ENCODE data around the gene GPR35.

GPR35 gene

GRCh38 chr2:240603081-240603835 lies 22.0 kb upstream of the GPR35 start:
- DNase-seq = peak; percentile 11

- peak; percentile 14 for DNase-seq
Observed at GRCh38 chr2:240603846-240604245, 21.4 kb upstream of the GPR35 start.

- DNase-seq = peak; percentile 13
Observed at GRCh38 chr2:240604291-240604938, 20.9 kb upstream of the GPR35 start.

DNA sequence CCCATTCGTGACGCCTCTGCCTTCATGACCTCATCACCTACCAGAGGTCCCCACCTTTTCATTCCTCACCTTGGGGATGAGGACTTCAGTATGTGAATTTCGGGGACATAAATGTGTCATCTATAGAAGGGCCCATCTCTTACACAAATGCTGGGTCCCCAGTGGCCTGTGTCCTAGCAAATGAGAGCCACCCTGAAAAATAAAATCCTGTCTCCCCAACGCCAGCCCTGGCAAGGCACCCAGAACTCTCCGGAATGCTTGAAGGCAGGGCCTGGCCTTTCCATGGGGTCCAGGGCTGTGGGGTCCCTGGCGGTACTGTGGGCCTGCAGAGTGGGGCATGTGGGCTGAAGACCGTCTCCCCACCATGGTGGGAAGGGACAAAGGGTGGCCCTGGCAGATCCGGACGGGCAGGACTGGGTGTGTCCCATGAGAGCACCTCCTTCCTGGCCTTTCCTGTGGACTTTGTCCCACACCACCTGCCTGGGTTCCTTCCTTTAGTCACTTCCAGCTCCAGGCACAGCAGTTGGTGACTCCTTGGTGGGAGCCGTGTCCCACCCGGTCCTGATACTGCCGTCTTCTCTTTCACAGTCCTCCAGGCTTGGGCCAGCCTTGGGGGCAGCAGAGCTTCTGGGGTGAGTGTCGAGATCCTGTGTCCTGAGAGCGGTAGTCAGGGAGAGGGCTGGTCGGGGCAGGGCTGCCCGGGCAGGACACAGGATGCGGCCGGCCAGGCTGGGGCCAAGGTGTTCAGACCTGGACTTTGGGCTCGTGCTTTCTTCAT lies 20.2 kb upstream of the GPR35 start:
- peak; percentile 9 for DNase-seq

DNA sequence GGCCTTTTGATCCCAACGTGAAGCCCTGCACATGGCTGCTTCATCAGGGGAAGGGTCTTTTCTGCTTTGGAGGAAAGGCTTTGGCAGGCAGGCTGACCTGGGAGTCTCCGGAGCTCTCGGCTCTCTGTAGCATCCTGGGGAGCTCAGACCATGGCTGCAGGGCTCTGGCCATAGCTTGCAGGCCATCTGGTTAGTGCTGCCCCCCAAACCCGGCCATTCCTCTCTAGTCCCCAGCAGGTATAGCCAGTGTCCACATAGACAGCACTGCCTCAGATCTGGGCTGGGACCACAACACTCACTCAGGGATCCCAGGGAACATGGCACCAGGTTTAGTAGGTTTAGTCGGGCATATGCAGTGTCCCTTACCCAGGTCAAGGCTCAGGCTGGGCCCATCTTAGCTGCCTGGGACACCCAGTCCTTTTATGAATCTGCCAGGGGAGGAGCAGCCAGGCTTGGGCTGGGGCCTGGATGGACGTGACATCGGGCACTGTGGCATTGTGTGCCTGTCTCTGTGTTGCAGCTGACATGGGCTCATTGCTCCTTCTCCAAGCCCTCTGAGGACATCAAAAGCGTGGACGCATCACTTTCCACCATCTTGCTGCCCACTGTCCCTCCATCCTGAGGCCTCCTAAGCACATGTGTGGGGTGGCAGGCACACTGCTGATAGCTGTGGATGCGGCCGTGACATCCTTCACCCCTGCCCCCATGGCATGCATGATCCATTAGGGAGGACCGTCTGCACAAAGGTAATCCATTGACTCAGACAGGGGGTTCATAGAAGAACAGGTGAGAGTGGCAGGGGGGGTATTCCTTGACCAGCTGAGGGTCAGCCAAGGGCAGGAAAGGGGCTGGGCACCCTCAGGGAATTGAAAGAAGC lies 19.2 kb upstream of the GPR35 start:
- peak; percentile 9 for DNase-seq

- DNase-seq = no peak
Observed at GRCh38 chr2:240611601-240612210, 13.6 kb upstream of the GPR35 start.

DNA sequence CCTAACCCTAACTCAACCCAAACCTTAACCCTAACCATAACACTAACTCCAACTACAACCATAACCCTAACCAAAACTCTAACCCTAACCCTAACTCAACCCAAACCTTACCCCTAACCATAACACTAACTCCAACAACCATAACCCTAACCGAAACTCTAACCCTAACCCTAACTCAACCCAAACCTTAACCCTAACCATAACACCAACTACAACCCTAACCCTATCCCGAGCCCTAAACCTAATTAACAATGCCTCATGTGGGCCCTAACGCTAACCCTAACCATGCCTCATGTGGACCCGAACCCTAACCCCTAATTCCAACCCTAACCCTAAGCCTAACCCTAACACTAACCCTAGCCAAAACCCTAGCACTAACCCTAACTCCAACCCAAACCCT lies 11.5 kb upstream of the GPR35 start:
- DNase-seq = no peak

DNA sequence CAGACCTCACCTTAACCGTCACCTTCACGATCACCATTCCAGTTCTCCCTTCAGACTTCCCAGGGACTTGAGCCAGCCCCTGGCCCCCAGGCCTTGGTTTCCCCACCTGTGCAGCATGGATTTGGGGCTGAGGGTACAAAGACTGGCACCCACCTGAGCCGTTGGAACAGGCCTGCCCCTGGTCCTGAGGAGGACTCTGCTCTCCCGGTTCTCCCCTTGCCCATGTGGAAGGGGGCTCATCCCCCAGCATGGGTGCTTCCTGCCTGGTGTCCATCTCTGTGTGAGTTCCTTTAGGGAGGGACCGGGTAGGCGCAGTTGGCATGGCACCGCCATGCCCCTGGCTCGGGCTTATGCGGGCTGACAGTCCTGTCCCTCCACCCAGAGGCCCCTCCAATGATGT lies 10.9 kb upstream of the GPR35 start:
- DNase-seq = peak; percentile 15

DNA sequence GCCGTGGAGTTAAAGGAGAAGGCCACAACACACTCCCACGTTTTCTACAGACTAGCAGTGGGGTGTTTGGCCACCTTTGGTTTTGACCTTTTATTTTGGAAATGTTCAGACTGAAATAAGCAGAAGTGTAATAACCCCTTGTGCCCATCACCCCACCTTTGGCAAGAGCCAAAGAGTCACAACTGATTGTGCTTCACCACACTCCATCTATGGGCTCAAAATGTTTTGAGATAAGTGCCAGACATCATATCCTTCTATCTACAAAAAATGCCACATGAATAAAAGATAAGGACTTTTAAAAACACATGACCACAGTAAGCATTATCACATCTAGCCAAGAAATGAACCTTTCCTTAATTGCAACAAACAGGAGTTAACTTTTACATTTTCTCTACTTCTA lies 9.9 kb upstream of the GPR35 start:
- no peak for DNase-seq

DNA sequence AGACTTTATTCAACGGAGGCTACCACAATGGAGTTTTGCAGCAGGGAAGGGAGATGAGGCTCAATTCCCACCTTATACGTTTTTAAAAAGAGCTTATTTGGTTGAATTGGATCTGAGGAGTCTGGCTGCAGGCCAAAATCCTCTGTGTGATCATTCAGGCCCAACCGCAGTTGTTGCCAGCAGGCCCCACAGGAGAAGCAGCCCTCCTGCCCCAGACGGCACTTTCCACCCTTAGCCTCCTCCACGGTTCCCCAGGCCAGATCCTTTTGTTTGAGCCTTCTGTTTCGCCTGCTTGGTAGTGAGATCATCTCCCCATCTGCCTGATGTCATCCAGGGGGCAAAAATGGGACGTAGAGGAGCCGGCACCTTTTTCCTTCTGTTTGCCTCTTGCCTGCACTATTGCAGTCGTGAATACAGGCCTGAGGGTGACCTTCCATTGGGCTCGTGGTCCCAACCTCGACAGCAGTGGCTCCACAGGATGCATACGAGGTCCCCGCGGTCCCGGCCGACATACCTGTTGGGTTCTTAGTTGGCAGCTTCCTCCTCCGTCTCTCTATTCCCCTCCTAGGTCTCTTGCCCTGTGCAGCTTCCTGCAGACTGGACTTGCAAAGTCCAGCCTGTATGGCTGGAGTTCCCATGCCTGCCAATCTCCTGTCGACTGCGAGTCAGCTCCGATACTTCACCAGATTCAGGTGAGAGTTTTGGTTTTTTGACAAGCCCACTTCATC lies 9.3 kb upstream of the GPR35 start:
- DNase-seq = peak; percentile 13

DNA sequence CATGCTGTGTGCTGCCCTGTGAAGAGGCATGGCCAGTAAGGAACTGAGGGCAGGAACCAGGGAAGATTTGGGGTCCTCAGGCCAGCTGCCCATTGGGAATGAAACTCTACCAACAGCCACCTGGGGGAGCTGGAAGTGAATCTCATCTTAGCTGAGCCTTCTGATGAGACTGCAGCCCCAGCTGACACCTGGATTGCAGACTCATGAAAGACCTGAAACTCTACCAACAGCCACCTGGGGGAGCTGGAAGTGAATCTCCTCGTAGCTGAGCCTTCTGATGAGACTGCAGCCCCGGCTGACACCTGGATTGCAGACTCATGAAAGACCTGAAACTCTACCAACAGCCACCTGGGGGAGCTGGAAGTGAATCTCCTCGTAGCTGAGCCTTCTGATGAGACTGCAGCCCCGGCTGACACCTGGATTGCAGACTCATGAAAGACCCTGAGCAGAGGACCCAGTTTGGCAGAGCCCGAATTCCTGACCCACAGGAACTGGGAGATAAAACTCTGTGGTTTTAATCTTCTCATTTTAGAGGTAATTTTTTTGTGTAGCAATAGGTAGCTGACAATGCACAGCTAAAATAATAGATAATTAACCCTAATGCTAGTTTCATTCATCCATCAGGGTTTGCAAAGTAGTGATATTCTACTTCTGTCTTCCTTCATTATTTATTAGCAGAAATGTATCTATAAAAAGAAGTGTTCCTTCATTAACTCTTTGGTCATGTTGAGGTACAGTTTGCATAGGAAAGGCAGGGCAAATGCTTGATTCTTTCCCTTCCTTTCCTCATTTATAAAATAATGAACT lies 8.2 kb upstream of the GPR35 start:
- DNase-seq = peak; percentile 12

- DNase-seq = no peak
Observed at GRCh38 chr2:240618776-240619175, 6.5 kb upstream of the GPR35 start.

DNA sequence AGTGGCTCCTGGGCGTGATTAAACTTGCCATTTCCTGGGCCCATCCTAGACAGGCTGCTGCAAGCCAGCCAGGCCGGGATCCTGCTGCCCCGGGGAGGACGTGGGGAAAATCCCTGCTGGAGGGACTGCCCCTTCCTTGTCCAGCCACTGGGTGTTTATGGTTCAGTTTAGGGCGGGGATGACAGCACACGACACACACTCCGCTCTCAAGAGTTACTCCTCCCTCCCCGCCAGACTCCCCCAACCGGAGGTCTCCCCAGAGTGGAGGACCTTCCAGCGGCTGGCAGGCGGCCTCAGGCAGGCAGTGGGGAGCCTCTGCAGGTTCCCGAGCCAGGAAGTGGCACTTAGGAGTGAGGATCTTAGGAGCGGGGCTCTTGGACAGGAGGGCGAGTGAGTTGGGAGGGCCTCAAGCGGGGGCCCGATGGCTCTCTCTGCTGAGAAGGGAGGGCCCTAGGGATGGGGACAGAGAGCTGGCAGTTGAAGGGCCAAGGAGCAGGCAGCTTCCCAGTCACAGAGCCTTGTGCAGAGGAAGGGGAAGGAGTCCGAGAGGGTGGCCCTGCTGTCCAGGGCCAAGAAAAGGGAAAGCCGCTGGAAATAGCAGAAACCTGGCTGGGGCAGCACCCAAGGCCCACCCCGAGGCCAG lies 5.7 kb upstream of the GPR35 start:
- DNase-seq = peak; percentile 12

GRCh38 chr2:240620149-240620731 lies 5.0 kb upstream of the GPR35 start:
- DNase-seq = peak; percentile 16

- no peak for DNase-seq
Observed at GRCh38 chr2:240620859-240621258, 4.4 kb upstream of the GPR35 start.

- DNase-seq = peak; percentile 19
Observed at GRCh38 chr2:240622060-240622411, 3.2 kb upstream of the GPR35 start.

DNA sequence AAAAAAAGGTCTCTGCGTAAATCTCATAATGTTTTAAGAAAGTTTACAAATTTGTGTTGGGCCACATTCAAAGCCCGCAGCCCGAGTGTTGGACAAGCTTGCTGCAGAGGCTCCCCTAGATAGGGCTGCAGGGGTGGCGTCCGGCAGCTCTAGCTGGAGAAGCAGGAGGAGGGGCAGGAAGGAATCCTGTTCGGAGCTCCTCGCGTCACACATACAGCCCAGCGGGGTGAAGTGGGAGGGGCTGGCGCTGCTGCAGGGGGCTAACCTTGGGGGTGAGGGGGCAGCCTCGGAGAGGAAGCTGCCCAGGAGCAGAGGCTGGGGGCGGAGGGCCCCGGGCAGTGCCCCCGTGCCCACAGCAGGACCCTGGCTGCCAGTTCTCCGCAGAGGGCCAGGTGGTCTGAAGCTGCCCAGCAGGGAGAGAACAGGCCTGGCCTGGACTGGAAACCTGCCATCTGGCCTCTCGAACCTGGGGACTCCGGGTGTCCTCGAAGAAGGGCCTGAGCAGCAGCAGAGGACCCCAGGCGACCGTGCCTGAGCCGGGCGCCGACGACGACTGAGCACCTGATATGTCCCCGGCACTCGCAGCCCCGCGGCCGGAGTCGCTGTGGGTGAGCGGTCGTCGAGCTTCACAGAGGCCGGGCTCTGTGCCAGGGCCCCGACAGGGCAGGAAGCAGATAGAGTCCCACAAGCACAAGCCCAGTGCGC lies 2.6 kb upstream of the GPR35 start:
- peak; percentile 59 for DNase-seq

GRCh38 chr2:240623531-240624010 lies 1.7 kb upstream of the GPR35 start:
- DNase-seq = peak; percentile 16
